C4-2B (cell line): ENCODE measurements around the gene CLPSL1.

Experiments used
- CTCF ChIP-seq: fragments of 450-650 bp; conservative IDR thresholded peaks from 2 replicates; pipeline ENCODE4 v1.5.1; 2017; ENCODE audit warnings: mild to moderate bottlenecking
- ZFX ChIP-seq: fragments of 450-650 bp; IDR thresholded peaks from 2 replicates; pipeline ENCODE4 v1.6.1; 2017

DNA sequence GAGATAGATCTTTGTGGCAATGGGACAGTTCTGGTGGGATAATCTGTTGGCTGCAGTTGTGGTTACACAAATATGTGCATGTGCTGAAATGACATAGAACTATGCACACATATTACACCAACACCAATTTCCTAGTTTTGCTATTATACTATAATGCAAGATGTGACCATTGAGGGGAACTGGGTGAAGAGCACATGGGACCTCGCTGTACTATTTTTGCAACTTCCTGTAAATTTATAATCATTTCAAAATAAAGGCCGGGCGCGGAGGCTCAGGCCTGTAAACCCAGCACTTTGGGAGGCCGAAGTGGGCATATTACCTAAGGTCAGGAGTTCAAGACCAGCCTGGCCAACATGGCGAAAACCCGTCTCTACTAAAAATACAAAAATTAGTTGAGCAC lies 35.3 kb upstream of the CLPSL1 start:
- TF ChIP-seq ZFX = no peak
- TF ChIP-seq CTCF = no peak
